DMS 273 treated with DMSO at 0.1 percent for 48 hours (cell line): ENCODE measurements around the gene SAMD8.
"Not testable (repeated sequence)": the region's sequence is repeated elsewhere in the genome, so short reads cannot be mapped to it uniquely, and the experiment has no call there.

Experiments
- DNase-seq: peaks from one replicate; lab custom pipeline; 2025; lab: John Stamatoyannopoulos, UW

The SAMD8 gene

GRCh38 chr10:75140246-75140645 is 28.8 kb downstream of the SAMD8 start:
- DNase-seq = no peak

GRCh38 chr10:75143353-75143752 is 31.9 kb downstream of the SAMD8 start:
- DNase-seq = no peak

- DNase-seq = no peak
These were observed 34.1 kb downstream of the SAMD8 start for GRCh38 chr10:75145590-75145989.

GRCh38 chr10:75146780-75147179 is 35.3 kb downstream of the SAMD8 start:
- no peak for DNase-seq

GRCh38 chr10:75150656-75151055 is 39.2 kb downstream of the SAMD8 start:
- DNase-seq = no peak

- no peak for DNase-seq
These were observed 48.1 kb downstream of the SAMD8 start for GRCh38 chr10:75159519-75159918.

GRCh38 chr10:75165684-75166622 is 54.5 kb downstream of the SAMD8 start:
- DNase-seq = no peak

GRCh38 chr10:75166623-75166972 is 55.1 kb downstream of the SAMD8 start:
- no peak for DNase-seq

GRCh38 chr10:75168275-75168674 is 56.8 kb downstream of the SAMD8 start:
- no peak for DNase-seq

- no peak for DNase-seq
These were observed 58.8 kb downstream of the SAMD8 start for GRCh38 chr10:75170215-75170614.

- DNase-seq = no peak
These were observed 63.6 kb downstream of the SAMD8 start for GRCh38 chr10:75175046-75175445.

- no peak for DNase-seq
These were observed 64.6 kb downstream of the SAMD8 start for GRCh38 chr10:75176046-75176445.

- DNase-seq = no peak
These were observed 65.3 kb downstream of the SAMD8 start for GRCh38 chr10:75176736-75177135.

- DNase-seq = no peak
These were observed 68.3 kb downstream of the SAMD8 start for GRCh38 chr10:75179657-75180177.

- DNase-seq = no peak
These were observed 69.1 kb downstream of the SAMD8 start for GRCh38 chr10:75180592-75180991.

GRCh38 chr10:75181073-75181472 is 69.6 kb downstream of the SAMD8 start:
- DNase-seq = no peak

GRCh38 chr10:75186310-75186709 is 74.9 kb downstream of the SAMD8 start:
- no peak for DNase-seq

GRCh38 chr10:75187961-75188426 is 76.5 kb downstream of the SAMD8 start:
- no peak for DNase-seq

GRCh38 chr10:75188522-75188921 is 77.1 kb downstream of the SAMD8 start:
- DNase-seq = not testable (repeated sequence)

GRCh38 chr10:75189266-75190096 is 78.0 kb downstream of the SAMD8 start:
- DNase-seq = no peak

GRCh38 chr10:75191821-75192568 is 80.5 kb downstream of the SAMD8 start:
- DNase-seq = no peak

- DNase-seq = not testable (repeated sequence)
These were observed 83.2 kb downstream of the SAMD8 start for GRCh38 chr10:75194625-75195024.
